ENCODE measurements around the gene GPRIN2. TPM values are rescaled to one million over a fixed set of nuclear protein-coding genes. Genes with fewer than 3 reads are reported as not detected.

Gene GPRIN2
- total and polyA plus RNA-seq, 7 experiments from 2014 or later = not detected

DNA sequence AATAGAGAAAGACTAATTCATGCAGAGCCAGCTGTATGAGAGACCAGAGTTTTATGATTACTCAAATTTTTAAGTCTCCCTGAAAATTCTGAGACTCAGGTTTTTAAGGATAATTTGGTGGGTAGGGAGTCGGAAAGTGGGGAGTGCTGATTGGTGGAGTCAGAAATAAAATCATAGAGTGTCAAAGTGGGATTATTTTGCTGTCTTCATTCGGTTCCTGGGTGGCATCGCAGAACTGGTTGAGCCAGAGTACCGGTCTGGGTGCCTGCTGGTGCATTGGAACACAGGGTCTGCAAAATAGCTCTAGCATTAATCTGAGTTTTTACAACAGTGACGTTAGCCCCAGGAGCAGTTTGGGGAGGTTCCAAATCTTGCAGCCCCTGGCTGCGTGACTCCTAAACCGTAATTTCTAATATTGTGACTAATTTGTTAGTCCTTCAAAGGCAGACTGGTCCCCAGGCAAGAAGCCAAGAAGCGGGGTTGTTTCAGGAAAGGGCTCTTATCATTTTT, 32.4 kb downstream of the GPRIN2 start:
- Mint-ChIP-seq H3K4me3 (no peak overlapping the region), H3K4me1 (no peaks in the 10 kb centered on the region), H3K27ac (no peak overlapping the region), H3K9me3 (no peaks in the 10 kb centered on the region), H3K36me3 (no peaks in the 10 kb centered on the region), H3K27me3 (no peaks in the 10 kb centered on the region)
- no peaks in the 10 kb centered on the region for H3K4me1 ChIP-seq (ENCODE audit: control insufficient read depth in 2 of 2, insufficient read depth in 2 of 2, low read length in 2 of 2)
- H3K9me3 ChIP-seq (ENCODE audit: control insufficient read depth in 2 of 3, low read length in 3 of 3) = no peaks in the 10 kb centered on the region
- DNase-seq = peak in 1 of 9 donors; percentile 19
- no peak overlapping the region for H3K4me3 ChIP-seq (ENCODE audit: low read length)
- no peaks in the 10 kb centered on the region for H3K36me3 ChIP-seq (ENCODE audit: control insufficient read depth in 2 of 3, insufficient read depth in 3 of 3, low read length in 3 of 3)
- CTCF ChIA-PET = no interaction called here
- H3K27ac ChIP-seq (ENCODE audit: low read depth, low read length) = no peak overlapping the region
- no peaks in the 10 kb centered on the region for H3K27me3 ChIP-seq (ENCODE audit: control insufficient read depth in 2 of 2, insufficient read depth in 2 of 2, low read length in 2 of 2)
- no peak for ATAC-seq
- POLR2A ChIA-PET = no interaction called here
- intact Hi-C loops (cut with micrococcal nuclease) = no loop called here

DNA sequence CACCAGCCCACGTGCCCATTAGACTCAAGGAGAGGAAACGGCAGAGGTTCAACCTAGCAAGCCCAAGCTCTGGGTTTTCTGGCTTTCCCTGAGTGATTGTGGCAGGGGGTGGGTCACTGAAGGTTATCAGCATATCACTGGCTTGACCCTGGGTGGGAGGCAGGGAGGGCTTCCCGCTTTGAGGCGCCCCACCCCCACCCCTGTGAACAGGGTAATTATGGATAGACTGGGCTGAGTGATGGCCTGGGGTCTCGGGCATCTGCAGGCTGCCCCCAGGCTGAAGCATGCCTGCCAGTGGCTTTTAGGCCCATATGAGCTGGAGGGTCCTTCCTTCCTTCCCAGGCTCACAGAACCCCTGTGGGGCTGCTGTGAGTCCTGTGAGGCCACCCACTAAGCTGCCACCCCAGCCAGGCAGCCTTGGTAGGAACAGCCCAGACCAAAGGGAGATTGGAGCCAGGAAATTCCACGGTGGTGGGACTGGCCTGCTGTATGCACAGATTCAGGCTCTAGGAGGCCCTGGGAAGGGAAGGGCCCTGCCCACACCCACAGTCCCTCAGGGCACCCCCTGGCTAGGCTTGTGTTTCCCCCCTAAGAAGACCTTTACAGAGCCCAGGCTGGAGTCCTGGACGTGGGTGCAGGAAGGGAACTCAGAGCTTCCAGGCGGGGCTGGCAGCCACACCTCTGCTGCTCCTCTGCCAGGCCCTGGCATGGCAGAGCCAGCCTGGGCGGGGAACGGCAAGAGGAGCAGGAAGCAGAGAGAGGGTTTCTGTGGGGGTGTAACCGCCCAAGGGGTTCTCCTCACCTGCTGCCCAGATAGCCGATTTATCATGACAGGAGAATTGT, 33.1 kb downstream of the GPRIN2 start:
- peak in 2 of 9 donors; percentile 7 to 18 for DNase-seq
- Mint-ChIP-seq H3K27ac (no peak overlapping the region), H3K27me3 (no peaks in the 10 kb centered on the region), H3K9me3 (no peaks in the 10 kb centered on the region), H3K4me1 (no peaks in the 10 kb centered on the region), H3K4me3 (no peak overlapping the region), H3K36me3 (no peaks in the 10 kb centered on the region)
- intact Hi-C loops (cut with micrococcal nuclease) = no loop called here
- Histone ChIP-seq H3K4me1 (ENCODE audit: control insufficient read depth in 2 of 2, insufficient read depth in 2 of 2, low read length in 2 of 2) (no peaks in the 10 kb centered on the region), H3K36me3 (ENCODE audit: control insufficient read depth in 2 of 3, insufficient read depth in 3 of 3, low read length in 3 of 3) (no peaks in the 10 kb centered on the region), H3K4me3 (ENCODE audit: low read length) (no peak overlapping the region), H3K27ac (ENCODE audit: low read depth, low read length) (no peak overlapping the region), H3K9me3 (ENCODE audit: control insufficient read depth in 2 of 3, low read length in 3 of 3) (no peaks in the 10 kb centered on the region), H3K27me3 (ENCODE audit: control insufficient read depth in 2 of 2, insufficient read depth in 2 of 2, low read length in 2 of 2) (no peaks in the 10 kb centered on the region)
- no peak for ATAC-seq
- POLR2A ChIA-PET = no interaction called here
- CTCF ChIA-PET = no interaction called here

DNA sequence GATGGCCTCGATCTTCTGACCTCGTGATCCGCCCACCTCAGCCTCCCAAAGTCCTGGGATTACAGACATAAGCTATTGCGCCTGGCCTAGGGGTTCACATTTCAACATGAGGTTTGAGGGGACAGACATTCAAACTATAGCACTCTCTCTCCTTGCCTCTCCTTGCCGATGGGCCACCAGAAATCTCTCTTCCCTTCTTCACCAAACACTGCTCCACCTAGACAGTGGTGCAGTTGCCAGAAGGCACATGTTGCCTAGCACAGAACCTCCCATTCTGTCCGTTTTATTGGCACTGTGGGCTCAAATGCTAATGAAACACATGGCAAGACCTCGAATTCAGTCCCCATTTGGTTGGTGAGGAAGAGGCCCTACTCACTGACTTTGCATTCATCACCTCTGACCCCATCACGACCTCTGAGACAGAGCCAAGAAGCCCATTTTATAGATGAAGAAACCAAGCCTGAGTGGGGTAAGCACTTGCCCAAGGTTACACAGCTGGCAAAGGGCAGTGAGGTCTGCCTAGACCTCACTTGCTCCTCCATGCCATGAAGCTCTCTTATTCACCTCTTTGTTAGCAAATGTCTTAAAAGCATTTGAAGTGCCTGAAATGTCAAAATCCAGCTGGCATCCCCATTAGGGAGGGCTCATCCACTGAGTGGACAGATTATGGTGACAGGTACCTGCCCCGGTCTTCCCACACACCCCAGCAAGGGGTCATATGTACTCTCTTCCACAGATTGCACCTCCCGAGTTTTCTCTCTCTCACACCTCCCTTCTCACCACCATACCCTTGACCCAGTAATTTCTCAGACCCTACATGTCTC, 34.0 kb downstream of the GPRIN2 start:
- Mint-ChIP-seq H3K9me3 (no peaks in the 10 kb centered on the region), H3K27ac (no peak overlapping the region), H3K27me3 (no peaks in the 10 kb centered on the region), H3K4me3 (no peak overlapping the region), H3K36me3 (no peaks in the 10 kb centered on the region), H3K4me1 (no peaks in the 10 kb centered on the region)
- intact Hi-C loops (cut with micrococcal nuclease) = no loop called here
- H3K27ac ChIP-seq (ENCODE audit: low read depth, low read length) = no peak overlapping the region
- CTCF ChIA-PET = no interaction called here
- DNase-seq = peak in 1 of 9 donors; percentile 17
- H3K9me3 ChIP-seq (ENCODE audit: control insufficient read depth in 2 of 3, low read length in 3 of 3) = no peaks in the 10 kb centered on the region
- H3K4me1 ChIP-seq (ENCODE audit: control insufficient read depth in 2 of 2, insufficient read depth in 2 of 2, low read length in 2 of 2) = no peaks in the 10 kb centered on the region
- no peaks in the 10 kb centered on the region for H3K27me3 ChIP-seq (ENCODE audit: control insufficient read depth in 2 of 2, insufficient read depth in 2 of 2, low read length in 2 of 2)
- ATAC-seq = no peak
- POLR2A ChIA-PET = no interaction called here
- no peak overlapping the region for H3K4me3 ChIP-seq (ENCODE audit: low read length)
- no peaks in the 10 kb centered on the region for H3K36me3 ChIP-seq (ENCODE audit: control insufficient read depth in 2 of 3, insufficient read depth in 3 of 3, low read length in 3 of 3)

DNA sequence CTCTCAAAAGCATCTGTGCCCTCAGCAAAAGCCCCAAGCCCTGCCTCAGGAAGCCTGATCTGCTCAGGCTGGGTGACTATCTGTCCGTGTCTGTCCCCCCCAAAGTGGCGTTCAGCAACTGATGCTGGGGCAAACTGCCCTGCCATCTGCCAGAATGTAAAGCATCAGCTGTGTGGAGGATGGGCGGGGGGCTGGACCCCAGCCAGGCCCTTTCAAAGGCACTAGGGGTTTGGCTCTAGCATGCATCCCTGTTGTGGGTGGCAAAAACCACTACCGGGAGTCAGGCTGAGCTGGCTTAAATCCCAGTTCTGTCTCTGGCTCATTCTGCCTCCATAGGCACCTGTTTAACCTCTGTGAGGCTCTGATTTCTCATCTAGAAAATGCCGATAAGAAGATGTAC, 35.5 kb downstream of the GPRIN2 start:
- no peaks in the 10 kb centered on the region for H3K4me1 Mint-ChIP-seq
- no peak overlapping the region for H3K27ac Mint-ChIP-seq
- no peak overlapping the region for H3K4me3 Mint-ChIP-seq
- POLR2A ChIA-PET = no interaction called here
- DNase-seq = peak in 1 of 9 donors; percentile 19
- no peaks in the 10 kb centered on the region for H3K9me3 ChIP-seq (ENCODE audit: control insufficient read depth in 2 of 3, low read length in 3 of 3)
- H3K36me3 ChIP-seq (ENCODE audit: control insufficient read depth in 2 of 3, insufficient read depth in 3 of 3, low read length in 3 of 3) = no peaks in the 10 kb centered on the region
- intact Hi-C loops (cut with micrococcal nuclease) = no loop called here
- no peaks in the 10 kb centered on the region for H3K27me3 ChIP-seq (ENCODE audit: control insufficient read depth in 2 of 2, insufficient read depth in 2 of 2, low read length in 2 of 2)
- peaks cover 0 to 4% (median 0%) of the 10 kb centered on the region in 5 donors for H3K27me3 Mint-ChIP-seq
- no peaks in the 10 kb centered on the region for H3K9me3 Mint-ChIP-seq
- no peak overlapping the region for H3K27ac ChIP-seq (ENCODE audit: low read depth, low read length)
- CTCF ChIA-PET = no interaction called here
- no peak for ATAC-seq
- H3K4me3 ChIP-seq (ENCODE audit: low read length) = no peak overlapping the region
- H3K4me1 ChIP-seq (ENCODE audit: control insufficient read depth in 2 of 2, insufficient read depth in 2 of 2, low read length in 2 of 2) = no peaks in the 10 kb centered on the region
- H3K36me3 Mint-ChIP-seq = no peaks in the 10 kb centered on the region

DNA sequence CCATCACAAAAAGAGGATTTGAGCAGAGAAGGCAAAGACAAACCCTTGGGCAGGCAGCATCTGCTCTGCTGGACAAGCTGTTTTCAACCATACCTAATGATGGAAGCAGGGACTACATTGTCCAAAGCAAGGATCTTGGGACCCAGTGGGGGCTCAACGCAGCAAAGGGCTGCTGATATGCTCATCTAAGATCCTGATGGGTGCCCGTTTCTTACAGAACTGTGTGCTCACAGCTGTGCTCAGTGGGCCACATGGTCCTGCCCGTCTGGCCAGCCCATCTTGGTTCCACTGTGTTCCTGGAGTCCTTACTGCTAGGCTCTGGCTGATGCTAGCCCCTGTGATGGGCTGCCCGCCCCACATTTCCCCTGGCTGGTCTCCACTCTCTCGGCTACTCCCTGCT, 36.1 kb downstream of the GPRIN2 start:
- no peaks in the 10 kb centered on the region for H3K4me1 ChIP-seq (ENCODE audit: control insufficient read depth in 2 of 2, insufficient read depth in 2 of 2, low read length in 2 of 2)
- intact Hi-C loops (cut with micrococcal nuclease) = no loop called here
- Mint-ChIP-seq H3K36me3 (no peaks in the 10 kb centered on the region), H3K9me3 (no peaks in the 10 kb centered on the region), H3K27ac (no peak overlapping the region), H3K27me3 (peaks cover 0 to 4% (median 0%) of the 10 kb centered on the region in 5 donors), H3K4me1 (no peaks in the 10 kb centered on the region), H3K4me3 (no peak overlapping the region)
- H3K9me3 ChIP-seq (ENCODE audit: control insufficient read depth in 2 of 3, low read length in 3 of 3) = no peaks in the 10 kb centered on the region
- no peaks in the 10 kb centered on the region for H3K36me3 ChIP-seq (ENCODE audit: control insufficient read depth in 2 of 3, insufficient read depth in 3 of 3, low read length in 3 of 3)
- H3K27me3 ChIP-seq (ENCODE audit: control insufficient read depth in 2 of 2, insufficient read depth in 2 of 2, low read length in 2 of 2) = no peaks in the 10 kb centered on the region
- no peak overlapping the region for H3K27ac ChIP-seq (ENCODE audit: low read depth, low read length)
- DNase-seq = peak in 2 of 9 donors; percentile 7 to 16
- ATAC-seq = no peak
- ChIA-PET POLR2A (no interaction called here), CTCF (no interaction called here)
- H3K4me3 ChIP-seq (ENCODE audit: low read length) = no peak overlapping the region

DNA sequence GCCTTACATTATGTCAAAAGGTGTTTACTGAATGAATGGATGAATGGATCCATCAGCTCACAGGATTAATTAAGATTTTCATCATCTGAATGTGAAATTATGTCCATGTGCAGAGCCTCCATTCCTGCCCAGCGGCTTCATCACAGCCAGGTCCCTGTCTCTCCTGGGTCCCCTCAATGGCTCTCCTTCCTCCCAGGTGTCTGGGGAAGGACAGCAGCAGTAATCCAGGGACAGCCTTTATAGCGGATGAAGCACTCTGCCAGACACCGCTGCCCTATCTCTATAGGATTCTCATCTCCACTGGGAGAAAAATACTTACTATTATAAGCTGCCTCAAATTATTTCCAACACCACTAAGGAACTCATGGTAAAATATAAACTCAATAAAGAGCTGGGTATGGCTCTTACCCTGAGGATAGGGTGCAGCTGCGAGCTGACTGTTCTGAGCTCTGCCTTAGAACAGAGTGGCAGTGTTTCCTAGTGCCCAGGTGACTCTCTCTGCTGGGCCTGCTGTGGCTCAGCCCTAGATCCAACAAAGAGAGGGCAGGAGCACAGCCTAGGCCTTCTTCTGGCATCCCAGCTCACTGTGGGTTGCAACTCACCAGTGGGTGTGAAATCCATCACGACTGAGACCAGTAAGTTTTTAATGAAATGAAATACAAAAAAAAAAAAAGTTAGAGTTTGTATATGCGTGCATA, 38.3 kb downstream of the GPRIN2 start:
- CTCF ChIA-PET = no interaction called here
- Mint-ChIP-seq H3K9me3 (no peaks in the 10 kb centered on the region), H3K27ac (no peak overlapping the region), H3K36me3 (no peaks in the 10 kb centered on the region), H3K4me3 (no peak overlapping the region), H3K4me1 (no peaks in the 10 kb centered on the region), H3K27me3 (peaks cover 0 to 4% (median 2%) of the 10 kb centered on the region in 5 donors)
- no peaks in the 10 kb centered on the region for H3K27me3 ChIP-seq (ENCODE audit: control insufficient read depth in 2 of 2, insufficient read depth in 2 of 2, low read length in 2 of 2)
- no peak overlapping the region for H3K4me3 ChIP-seq (ENCODE audit: low read length)
- DNase-seq (peak in 2 of 9 donors; percentile 2 to 19), ATAC-seq (no peak)
- H3K9me3 ChIP-seq (ENCODE audit: control insufficient read depth in 2 of 3, low read length in 3 of 3) = no peaks in the 10 kb centered on the region
- H3K36me3 ChIP-seq (ENCODE audit: control insufficient read depth in 2 of 3, insufficient read depth in 3 of 3, low read length in 3 of 3) = no peaks in the 10 kb centered on the region
- H3K4me1 ChIP-seq (ENCODE audit: control insufficient read depth in 2 of 2, insufficient read depth in 2 of 2, low read length in 2 of 2) = no peaks in the 10 kb centered on the region
- no peak overlapping the region for H3K27ac ChIP-seq (ENCODE audit: low read depth, low read length)
- intact Hi-C loops (cut with micrococcal nuclease) = no loop called here
- POLR2A ChIA-PET = no interaction called here

Data from naive thymus-derived CD4-positive, alpha-beta T cell (primary cell).